ENCODE data around the gene RPLP1. TPM values are rescaled to one million over a fixed set of nuclear protein-coding genes. Genes with fewer than 3 reads are reported as not detected.

RPLP1 gene
- total RNA-seq, 1 experiment from 2014 or later, result 2,621 TPM

DNA sequence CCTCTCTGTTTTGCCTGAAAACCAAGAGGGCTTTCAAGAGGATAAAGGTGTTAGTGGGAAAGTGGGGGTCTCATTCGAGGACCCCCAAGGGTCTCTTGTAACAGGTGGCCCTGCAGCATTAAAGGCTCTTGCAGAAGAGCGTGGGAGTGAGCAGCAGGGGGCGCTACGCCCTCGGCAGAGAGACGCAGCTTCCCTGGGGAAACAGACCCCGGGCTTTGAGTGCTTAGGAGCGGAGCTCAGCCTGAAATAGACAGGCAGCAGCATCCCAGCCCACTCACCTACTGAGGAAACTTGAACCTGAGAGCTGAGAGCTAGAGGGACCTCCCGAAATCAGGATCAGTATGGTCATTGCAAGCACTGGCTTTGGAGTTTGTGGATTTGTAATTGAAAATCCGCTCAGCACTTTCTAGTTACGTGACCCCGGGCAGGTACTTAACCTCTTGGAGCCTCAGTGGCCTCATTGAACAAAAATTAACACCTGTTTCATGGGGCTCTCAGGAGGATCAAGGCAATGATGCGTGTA, 25.7 kb downstream of the RPLP1 start:
- Mint-ChIP-seq H3K27me3 (ENCODE audit: insufficient read depth, unreplicated experiment) (no peaks in the 10 kb centered on the region), H3K4me3 (ENCODE audit: unreplicated experiment) (no peak overlapping the region), H3K36me3 (ENCODE audit: insufficient read depth, unreplicated experiment) (no peaks in the 10 kb centered on the region), H3K9me3 (ENCODE audit: unreplicated experiment) (no peaks in the 10 kb centered on the region), H3K4me1 (ENCODE audit: insufficient read depth, unreplicated experiment) (no peaks in the 10 kb centered on the region), H3K27ac (ENCODE audit: low read depth, unreplicated experiment) (no peak overlapping the region)
- no TSS peak for BruUV-seq (replicated peaks)
- POLR2A ChIA-PET, result no interaction called here
- CTCF ChIA-PET, result interaction anchor here (0.6 to 3.4 kb wide), 15 partner anchors 9 to 1328 kb away, joined by 3 to 34 read pairs (median 4); no protein-coding TSS in a partner anchor
- intact Hi-C loops (cut with micrococcal nuclease), result loop anchor here (5.0 to 10.0 kb wide), 5 partner anchors 79 to 1334 kb away; no protein-coding TSS in a partner anchor
- DNase-seq (ENCODE audit: unreplicated experiment), result no peak
- TF ChIP-seq, protein P1, sequence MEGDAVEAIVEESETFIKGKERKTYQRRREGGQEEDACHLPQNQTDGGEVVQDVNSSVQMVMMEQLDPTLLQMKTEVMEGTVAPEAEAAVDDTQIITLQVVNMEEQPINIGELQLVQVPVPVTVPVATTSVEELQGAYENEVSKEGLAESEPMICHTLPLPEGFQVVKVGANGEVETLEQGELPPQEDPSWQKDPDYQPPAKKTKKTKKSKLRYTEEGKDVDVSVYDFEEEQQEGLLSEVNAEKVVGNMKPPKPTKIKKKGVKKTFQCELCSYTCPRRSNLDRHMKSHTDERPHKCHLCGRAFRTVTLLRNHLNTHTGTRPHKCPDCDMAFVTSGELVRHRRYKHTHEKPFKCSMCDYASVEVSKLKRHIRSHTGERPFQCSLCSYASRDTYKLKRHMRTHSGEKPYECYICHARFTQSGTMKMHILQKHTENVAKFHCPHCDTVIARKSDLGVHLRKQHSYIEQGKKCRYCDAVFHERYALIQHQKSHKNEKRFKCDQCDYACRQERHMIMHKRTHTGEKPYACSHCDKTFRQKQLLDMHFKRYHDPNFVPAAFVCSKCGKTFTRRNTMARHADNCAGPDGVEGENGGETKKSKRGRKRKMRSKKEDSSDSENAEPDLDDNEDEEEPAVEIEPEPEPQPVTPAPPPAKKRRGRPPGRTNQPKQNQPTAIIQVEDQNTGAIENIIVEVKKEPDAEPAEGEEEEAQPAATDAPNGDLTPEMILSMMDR (IDR thresholded peaks at IDR 0.05; ENCODE audit: unreplicated experiment), result peak; percentile 82

DNA sequence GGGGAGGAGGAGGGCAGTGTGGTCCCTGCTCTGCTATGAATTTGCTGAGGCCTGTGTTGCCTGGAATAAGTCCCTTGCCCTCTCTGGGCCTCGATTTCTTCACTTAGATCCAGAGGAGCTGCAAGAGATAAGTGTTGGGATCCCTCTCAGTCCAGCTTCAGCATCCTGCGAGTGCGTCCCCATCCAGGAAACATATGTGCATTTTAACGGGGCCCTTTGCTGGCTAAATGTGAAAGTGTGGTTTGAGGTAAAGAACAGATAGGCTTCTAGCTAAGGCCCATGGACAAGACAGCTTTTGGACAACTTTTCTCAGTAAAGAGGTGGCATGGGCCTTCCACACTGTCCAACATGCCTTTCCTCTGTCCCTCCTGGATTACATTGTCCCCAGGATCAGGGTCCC, 26.5 kb downstream of the RPLP1 start:
- ChIA-PET POLR2A (no interaction called here), CTCF (interaction anchor here (0.6 to 1.8 kb wide), 7 partner anchors 15 to 1089 kb away, joined by 3 to 4 read pairs (median 3); no protein-coding TSS in a partner anchor)
- BruUV-seq (replicated peaks), result no TSS peak
- Mint-ChIP-seq H3K36me3 (ENCODE audit: insufficient read depth, unreplicated experiment) (no peaks in the 10 kb centered on the region), H3K27me3 (ENCODE audit: insufficient read depth, unreplicated experiment) (no peaks in the 10 kb centered on the region), H3K27ac (ENCODE audit: low read depth, unreplicated experiment) (no peak overlapping the region), H3K9me3 (ENCODE audit: unreplicated experiment) (no peaks in the 10 kb centered on the region), H3K4me1 (ENCODE audit: insufficient read depth, unreplicated experiment) (no peaks in the 10 kb centered on the region), H3K4me3 (ENCODE audit: unreplicated experiment) (no peak overlapping the region)
- TF ChIP-seq, protein P1 (IDR thresholded peaks at IDR 0.05; ENCODE audit: unreplicated experiment), result no peak
- no peak for DNase-seq (ENCODE audit: unreplicated experiment)
- intact Hi-C loops (cut with micrococcal nuclease), result loop anchor here (5.0 to 10.0 kb wide), 5 partner anchors 78 to 1333 kb away; no protein-coding TSS in a partner anchor

DNA sequence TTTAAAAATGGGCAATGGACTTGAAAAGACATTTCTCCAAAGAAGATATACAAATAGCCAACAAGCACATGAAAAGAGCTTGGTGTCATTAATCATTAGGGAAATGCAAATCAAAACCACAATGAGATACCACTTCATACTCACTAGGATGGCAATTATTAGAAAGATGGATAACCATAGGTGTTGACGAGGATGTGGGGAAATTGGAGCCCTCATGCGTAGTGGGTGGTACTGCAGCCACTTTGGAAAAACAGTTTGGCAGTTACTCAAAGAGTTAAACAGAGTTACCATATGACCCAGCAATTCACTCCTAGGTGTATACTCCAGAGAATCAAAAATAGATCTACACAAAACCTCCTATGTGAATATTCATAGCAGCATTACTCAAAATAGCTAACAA, 27.4 kb downstream of the RPLP1 start:
- CTCF ChIA-PET, result interaction anchor here (0.6 to 1.8 kb wide), 6 partner anchors 14 to 1044 kb away, joined by 3 to 6 read pairs (median 3); no protein-coding TSS in a partner anchor

DNA sequence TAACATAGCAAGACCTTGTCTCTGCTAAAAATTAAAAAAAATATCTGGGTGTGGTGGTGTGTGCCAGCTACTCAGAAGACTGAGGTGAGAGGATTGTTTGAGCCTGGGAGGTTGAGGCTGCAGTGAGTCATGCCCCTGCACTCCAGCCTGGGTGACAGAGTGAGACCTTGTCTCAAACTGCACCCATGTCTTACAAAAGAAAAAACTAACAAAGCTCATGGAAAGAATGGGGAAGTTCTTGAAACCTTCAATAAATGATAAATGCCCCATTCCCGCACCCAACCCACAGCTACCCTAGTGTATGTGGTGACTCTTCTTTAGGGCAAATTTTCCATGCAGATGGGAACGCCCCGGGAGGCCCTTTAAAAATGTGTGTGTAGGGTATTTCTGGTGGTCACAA, 28.3 kb downstream of the RPLP1 start:
- TF ChIP-seq, protein P1 (IDR thresholded peaks at IDR 0.05; ENCODE audit: unreplicated experiment), result no peak
- no peak overlapping the region for H3K27ac Mint-ChIP-seq (ENCODE audit: low read depth, unreplicated experiment)
- CTCF ChIA-PET, result interaction anchor here (0.6 to 1.6 kb wide), 4 partner anchors 21 to 1035 kb away, joined by 3 to 6 read pairs (median 4); no protein-coding TSS in a partner anchor
- POLR2A ChIA-PET, result interaction anchor here (1.3 kb wide), 1 partner anchor 18 kb away, joined by 4 read pairs; no protein-coding TSS in a partner anchor
- H3K9me3 Mint-ChIP-seq (ENCODE audit: unreplicated experiment), result no peaks in the 10 kb centered on the region
- H3K4me3 Mint-ChIP-seq (ENCODE audit: unreplicated experiment), result no peak overlapping the region
- H3K36me3 Mint-ChIP-seq (ENCODE audit: insufficient read depth, unreplicated experiment), result no peaks in the 10 kb centered on the region
- peaks cover 8% of the 10 kb centered on the region for H3K4me1 Mint-ChIP-seq (ENCODE audit: insufficient read depth, unreplicated experiment)
- no peak for DNase-seq (ENCODE audit: unreplicated experiment)
- intact Hi-C loops (cut with micrococcal nuclease), result no loop called here
- BruUV-seq (replicated peaks), result no TSS peak
- no peaks in the 10 kb centered on the region for H3K27me3 Mint-ChIP-seq (ENCODE audit: insufficient read depth, unreplicated experiment)

More for the DNA sequence above, 27.4 kb downstream of the RPLP1 start:
- TF ChIP-seq, protein P1 (IDR thresholded peaks at IDR 0.05; ENCODE audit: unreplicated experiment), result no peak
- intact Hi-C loops (cut with micrococcal nuclease), result loop anchor here (5.0 to 10.0 kb wide), 5 partner anchors 77 to 1332 kb away; no protein-coding TSS in a partner anchor
- H3K9me3 Mint-ChIP-seq (ENCODE audit: unreplicated experiment), result no peaks in the 10 kb centered on the region
- no peaks in the 10 kb centered on the region for H3K27me3 Mint-ChIP-seq (ENCODE audit: insufficient read depth, unreplicated experiment)
- H3K36me3 Mint-ChIP-seq (ENCODE audit: insufficient read depth, unreplicated experiment), result no peaks in the 10 kb centered on the region
- POLR2A ChIA-PET, result no interaction called here
- no peak overlapping the region for H3K4me3 Mint-ChIP-seq (ENCODE audit: unreplicated experiment)
- BruUV-seq (replicated peaks), result no TSS peak
- no peak for DNase-seq (ENCODE audit: unreplicated experiment)
- H3K4me1 Mint-ChIP-seq (ENCODE audit: insufficient read depth, unreplicated experiment), result peaks cover 5% of the 10 kb centered on the region
- H3K27ac Mint-ChIP-seq (ENCODE audit: low read depth, unreplicated experiment), result no peak overlapping the region
